ENCODE results near the gene MYH7. TPM values are rescaled to one million over a fixed set of nuclear protein-coding genes. Genes with fewer than 3 reads are reported as not detected.

The MYH7 gene
- total and polyA plus RNA-seq, 2 donors from 2014 or later: 0.06 to 1.6 TPM

GRCh38 chr14:23371865-23372264, 63.6 kb downstream of the MYH7 start:
- H3K9ac ChIP-seq (ENCODE audit: low read length in 3 of 3): no peak overlapping the region
- intact Hi-C loops (cut with DNase I): no loop called here
- H3K9me3 ChIP-seq (ENCODE audit: control insufficient read depth in 2 of 3, insufficient read depth in 1 of 3, low read length in 3 of 3): no peaks in the 10 kb centered on the region
- no peak for TF ChIP-seq CTCF (IDR thresholded peaks at IDR 0.05; ENCODE audit: borderline replicate concordance, extremely low read depth, insufficient read depth)
- no peak for DNase-seq
- no peaks in the 10 kb centered on the region for H3K36me3 ChIP-seq (ENCODE audit: control insufficient read depth in 2 of 3, insufficient read depth in 3 of 3, low read length in 3 of 3)
- H3K4me1 ChIP-seq (ENCODE audit: control insufficient read depth in 2 of 3, insufficient read depth in 2 of 3, low read depth in 1 of 3, low read length in 3 of 3): no peaks in the 10 kb centered on the region
- no peak overlapping the region for H3K4me3 ChIP-seq (ENCODE audit: low read length in 3 of 3)
- no peak for FAIRE-seq
- no peak overlapping the region for H3K27ac ChIP-seq (ENCODE audit: low read depth in 2 of 2, low read length in 2 of 2)
- no peaks in the 10 kb centered on the region for H3K27me3 ChIP-seq (ENCODE audit: control insufficient read depth, insufficient read depth, low read length)

- Histone ChIP-seq H3K4me3 (ENCODE audit: low read length in 3 of 3) (no peak overlapping the region), H3K9ac (ENCODE audit: low read length in 3 of 3) (no peak overlapping the region), H3K36me3 (ENCODE audit: control insufficient read depth in 2 of 3, insufficient read depth in 3 of 3, low read length in 3 of 3) (no peaks in the 10 kb centered on the region), H3K9me3 (ENCODE audit: control insufficient read depth in 2 of 3, insufficient read depth in 1 of 3, low read length in 3 of 3) (no peaks in the 10 kb centered on the region), H3K27ac (ENCODE audit: low read depth in 2 of 2, low read length in 2 of 2) (no peak overlapping the region), H3K4me1 (ENCODE audit: control insufficient read depth in 2 of 3, insufficient read depth in 2 of 3, low read depth in 1 of 3, low read length in 3 of 3) (no peaks in the 10 kb centered on the region), H3K27me3 (ENCODE audit: control insufficient read depth, insufficient read depth, low read length) (no peaks in the 10 kb centered on the region)
- TF ChIP-seq CTCF (IDR thresholded peaks at IDR 0.05; ENCODE audit: borderline replicate concordance, extremely low read depth, insufficient read depth): no peak
- intact Hi-C loops (cut with DNase I): no loop called here
- FAIRE-seq (no peak), DNase-seq (no peak)
Observed at GRCh38 chr14:23370221-23370620, 65.2 kb downstream of the MYH7 start.

- no peaks in the 10 kb centered on the region for H3K27me3 ChIP-seq (ENCODE audit: control insufficient read depth, insufficient read depth, low read length)
- H3K36me3 ChIP-seq (ENCODE audit: control insufficient read depth in 2 of 3, insufficient read depth in 3 of 3, low read length in 3 of 3): no peaks in the 10 kb centered on the region
- DNase-seq (peak; percentile 90 to 97 (median 95)), FAIRE-seq (no peak)
- peak overlapping the region; percentile 64 to 76 for H3K27ac ChIP-seq (ENCODE audit: low read depth in 2 of 2, low read length in 2 of 2)
- H3K9ac ChIP-seq (ENCODE audit: low read length in 3 of 3): peak overlapping the region in 1 of 3 donors; percentile 55
- intact Hi-C loops (cut with DNase I): no loop called here
- H3K9me3 ChIP-seq (ENCODE audit: control insufficient read depth in 2 of 3, insufficient read depth in 1 of 3, low read length in 3 of 3): no peaks in the 10 kb centered on the region
- no peak for TF ChIP-seq CTCF (IDR thresholded peaks at IDR 0.05; ENCODE audit: borderline replicate concordance, extremely low read depth, insufficient read depth)
- peaks cover 0 to 5% (median 3%) of the 10 kb centered on the region in 3 donors for H3K4me1 ChIP-seq (ENCODE audit: control insufficient read depth in 2 of 3, insufficient read depth in 2 of 3, low read depth in 1 of 3, low read length in 3 of 3)
- H3K4me3 ChIP-seq (ENCODE audit: low read length in 3 of 3): peak overlapping the region in 1 of 3 donors; percentile 55
Observed at GRCh38 chr14:23366426-23366921, 69.0 kb downstream of the MYH7 start.

All from kidney (tissue), 14 donors.